ENCODE results near the gene ZBTB48. TPM values are rescaled to one million over a fixed set of nuclear protein-coding genes. Genes with fewer than 3 reads are reported as not detected.

ZBTB48 gene
- total RNA-seq, 1 donor from 2014 or later, result 49.7 TPM

DNA sequence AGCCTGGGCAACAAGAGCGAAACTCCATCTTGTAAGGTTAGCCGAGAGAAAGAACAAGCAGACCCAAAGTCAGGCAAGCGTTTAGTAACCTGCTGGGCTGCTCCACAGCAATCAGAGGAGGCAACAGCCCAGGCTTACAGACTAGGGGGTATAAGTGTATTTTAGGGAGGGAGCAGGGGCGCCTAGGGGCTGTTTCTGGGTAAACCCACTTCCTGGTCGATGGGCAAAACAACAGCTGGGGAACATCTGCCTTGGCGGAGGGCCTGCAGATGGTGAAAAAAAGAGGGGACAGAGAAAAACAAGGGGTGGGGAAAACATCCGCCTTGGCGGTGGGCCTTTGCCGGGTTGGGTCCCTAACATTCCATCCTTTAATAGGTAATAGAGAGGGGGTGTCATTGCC, 19.5 kb upstream of the ZBTB48 start:
- peaks cover 3% of the 10 kb centered on the region for H3K9me3 Mint-ChIP-seq (ENCODE audit: low read depth)
- H3K36me3 Mint-ChIP-seq (ENCODE audit: insufficient read depth), result no peaks in the 10 kb centered on the region
- no peaks in the 10 kb centered on the region for H3K27me3 Mint-ChIP-seq
- no peak for TF ChIP-seq CTCF (IDR thresholded peaks at IDR 0.05; ENCODE audit: unreplicated experiment)
- DNase-seq (ENCODE audit: low spot score, unreplicated experiment), result no peak
- H3K4me1 Mint-ChIP-seq (ENCODE audit: low read depth), result no peaks in the 10 kb centered on the region
- no peak overlapping the region for H3K4me3 Mint-ChIP-seq (ENCODE audit: low read depth)
- H3K27ac Mint-ChIP-seq, result no peak overlapping the region

DNA sequence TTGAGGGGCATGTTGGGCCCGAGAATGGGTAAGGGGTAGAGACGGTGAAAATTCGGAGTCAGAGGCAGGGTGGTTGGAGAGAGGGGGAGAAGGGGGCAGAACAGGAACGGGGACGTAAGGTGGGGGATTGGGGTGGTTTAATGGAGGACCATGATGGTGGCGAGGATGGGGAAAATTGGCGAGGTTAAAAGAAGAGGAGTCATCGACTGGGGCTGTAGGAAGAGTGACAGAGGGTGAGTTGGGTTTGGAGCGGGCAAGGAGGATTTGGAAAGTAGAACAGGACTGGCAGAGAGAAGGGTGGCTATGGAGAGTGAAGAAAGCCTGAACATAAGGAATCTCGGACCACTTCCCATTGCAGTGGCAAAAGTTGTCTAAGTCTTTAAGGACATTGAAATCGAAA, 10.8 kb upstream of the ZBTB48 start:
- no peak for TF ChIP-seq CTCF (IDR thresholded peaks at IDR 0.05; ENCODE audit: unreplicated experiment)
- H3K4me3 Mint-ChIP-seq (ENCODE audit: low read depth), result no peak overlapping the region
- no peaks in the 10 kb centered on the region for H3K4me1 Mint-ChIP-seq (ENCODE audit: low read depth)
- H3K36me3 Mint-ChIP-seq (ENCODE audit: insufficient read depth), result no peaks in the 10 kb centered on the region
- no peak overlapping the region for H3K27ac Mint-ChIP-seq
- DNase-seq (ENCODE audit: low spot score, unreplicated experiment), result no peak
- no peaks in the 10 kb centered on the region for H3K9me3 Mint-ChIP-seq (ENCODE audit: low read depth)
- H3K27me3 Mint-ChIP-seq, result peaks cover 34% of the 10 kb centered on the region

- Mint-ChIP-seq H3K4me1 (ENCODE audit: low read depth) (no peaks in the 10 kb centered on the region), H3K36me3 (ENCODE audit: insufficient read depth) (no peaks in the 10 kb centered on the region), H3K27me3 (peaks cover 34% of the 10 kb centered on the region), H3K9me3 (ENCODE audit: low read depth) (no peaks in the 10 kb centered on the region), H3K27ac (no peak overlapping the region), H3K4me3 (ENCODE audit: low read depth) (no peak overlapping the region)
- no peak for DNase-seq (ENCODE audit: low spot score, unreplicated experiment)
- no peak for TF ChIP-seq CTCF (IDR thresholded peaks at IDR 0.05; ENCODE audit: unreplicated experiment)
Observed at GRCh38 chr1:6570100-6570499, 9.7 kb upstream of the ZBTB48 start.

DNA sequence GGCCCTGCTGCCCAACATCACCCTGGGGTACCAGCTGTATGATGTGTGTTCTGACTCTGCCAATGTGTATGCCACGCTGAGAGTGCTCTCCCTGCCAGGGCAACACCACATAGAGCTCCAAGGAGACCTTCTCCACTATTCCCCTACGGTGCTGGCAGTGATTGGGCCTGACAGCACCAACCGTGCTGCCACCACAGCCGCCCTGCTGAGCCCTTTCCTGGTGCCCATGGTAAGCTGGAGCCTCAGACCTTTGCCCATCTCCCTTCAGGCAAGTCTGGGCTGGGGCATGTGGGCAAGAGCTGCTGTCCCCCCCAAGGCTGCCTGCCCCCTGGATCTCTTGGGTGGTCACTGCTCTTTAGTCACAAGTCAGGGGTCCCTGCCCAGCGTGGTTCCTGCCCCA, 8.8 kb upstream of the ZBTB48 start:
- peaks cover 34% of the 10 kb centered on the region for H3K27me3 Mint-ChIP-seq
- no peak for DNase-seq (ENCODE audit: low spot score, unreplicated experiment)
- no peaks in the 10 kb centered on the region for H3K9me3 Mint-ChIP-seq (ENCODE audit: low read depth)
- no peaks in the 10 kb centered on the region for H3K4me1 Mint-ChIP-seq (ENCODE audit: low read depth)
- no peaks in the 10 kb centered on the region for H3K36me3 Mint-ChIP-seq (ENCODE audit: insufficient read depth)
- TF ChIP-seq CTCF (IDR thresholded peaks at IDR 0.05; ENCODE audit: unreplicated experiment), result no peak
- no peak overlapping the region for H3K27ac Mint-ChIP-seq
- H3K4me3 Mint-ChIP-seq (ENCODE audit: low read depth), result no peak overlapping the region

- no peak for DNase-seq (ENCODE audit: low spot score, unreplicated experiment)
- Mint-ChIP-seq H3K27me3 (peaks cover 34% of the 10 kb centered on the region), H3K27ac (no peak overlapping the region), H3K4me3 (ENCODE audit: low read depth) (no peak overlapping the region), H3K9me3 (ENCODE audit: low read depth) (no peaks in the 10 kb centered on the region), H3K4me1 (ENCODE audit: low read depth) (no peaks in the 10 kb centered on the region), H3K36me3 (ENCODE audit: insufficient read depth) (no peaks in the 10 kb centered on the region)
- no peak for TF ChIP-seq CTCF (IDR thresholded peaks at IDR 0.05; ENCODE audit: unreplicated experiment)
Observed at GRCh38 chr1:6572653-6573383, 7.0 kb upstream of the ZBTB48 start.
